Umbilical cord (tissue), 2 donors: ENCODE measurements around the gene KLF1. TPM values are rescaled to one million over a fixed set of nuclear protein-coding genes. Genes with fewer than 3 reads are reported as not detected.
"Not testable (repeated sequence)": the region's sequence is repeated elsewhere in the genome, so short reads cannot be mapped to it uniquely, and the experiment has no call there.

Experiments
- DNase-seq: peaks from one replicate; pipeline ENCODE4 v3.0.0-alpha.2; 2015; ENCODE audit warnings: low spot score
- total RNA-seq: library from RNA; depleted of rRNA; stranded (reverse); fragments of >200 nt; gene quantifications from one replicate; pipeline ENCODE4 v1.2.3, GENCODE V29; 2014; ENCODE audit warnings: low replicate concordance; ENCODE audit not compliant: insufficient read depth

The KLF1 gene
- 3.1 TPM for total RNA-seq

- no peak for DNase-seq
Observed at GRCh38 chr19:12886969-12887747, at the start of gene KLF1. KLF1 (minus strand) TSS chr19:12887201; CDS start chr19:12887140, 61 bp downstream.

DNA sequence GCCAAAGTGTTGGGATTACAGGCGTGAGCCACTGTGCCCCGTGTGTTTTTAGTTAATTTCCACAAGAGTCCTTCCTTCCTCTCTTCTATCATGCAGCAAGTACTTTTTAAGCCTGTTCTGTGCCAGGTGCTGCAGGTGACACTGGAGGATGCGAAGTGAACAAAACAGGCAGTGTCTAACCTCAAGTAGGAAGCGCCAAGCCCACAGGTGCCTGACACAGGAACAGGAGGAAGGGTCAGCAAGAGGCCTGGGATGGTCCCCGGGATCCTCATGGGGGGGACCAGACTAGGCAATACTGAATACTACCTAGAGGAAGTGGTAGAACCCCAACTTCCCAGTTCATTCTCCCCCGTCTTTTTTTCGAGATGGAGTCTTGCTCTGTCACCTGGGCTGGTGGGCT lies 49.6 kb upstream of the KLF1 start:
- no peak for DNase-seq

DNA sequence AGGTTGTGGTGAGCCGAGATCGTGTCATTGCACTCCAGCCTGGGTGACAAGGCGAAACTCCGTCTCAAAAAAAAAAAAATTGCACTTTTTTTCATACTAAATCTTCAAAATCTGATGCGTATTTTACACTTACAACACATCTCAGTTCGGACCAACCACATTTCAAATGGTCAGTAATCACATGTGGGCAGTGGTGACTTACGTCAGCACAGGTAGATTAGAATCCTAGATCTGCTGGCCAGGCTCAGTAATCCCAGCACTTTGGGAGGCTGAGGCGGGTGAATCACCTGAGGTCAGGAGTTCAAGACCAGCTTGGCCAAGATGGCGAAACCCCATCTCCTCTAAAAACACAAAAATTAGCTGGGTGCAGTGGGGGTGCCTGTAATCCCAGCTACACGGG lies 48.1 kb upstream of the KLF1 start:
- no peak for DNase-seq

DNA sequence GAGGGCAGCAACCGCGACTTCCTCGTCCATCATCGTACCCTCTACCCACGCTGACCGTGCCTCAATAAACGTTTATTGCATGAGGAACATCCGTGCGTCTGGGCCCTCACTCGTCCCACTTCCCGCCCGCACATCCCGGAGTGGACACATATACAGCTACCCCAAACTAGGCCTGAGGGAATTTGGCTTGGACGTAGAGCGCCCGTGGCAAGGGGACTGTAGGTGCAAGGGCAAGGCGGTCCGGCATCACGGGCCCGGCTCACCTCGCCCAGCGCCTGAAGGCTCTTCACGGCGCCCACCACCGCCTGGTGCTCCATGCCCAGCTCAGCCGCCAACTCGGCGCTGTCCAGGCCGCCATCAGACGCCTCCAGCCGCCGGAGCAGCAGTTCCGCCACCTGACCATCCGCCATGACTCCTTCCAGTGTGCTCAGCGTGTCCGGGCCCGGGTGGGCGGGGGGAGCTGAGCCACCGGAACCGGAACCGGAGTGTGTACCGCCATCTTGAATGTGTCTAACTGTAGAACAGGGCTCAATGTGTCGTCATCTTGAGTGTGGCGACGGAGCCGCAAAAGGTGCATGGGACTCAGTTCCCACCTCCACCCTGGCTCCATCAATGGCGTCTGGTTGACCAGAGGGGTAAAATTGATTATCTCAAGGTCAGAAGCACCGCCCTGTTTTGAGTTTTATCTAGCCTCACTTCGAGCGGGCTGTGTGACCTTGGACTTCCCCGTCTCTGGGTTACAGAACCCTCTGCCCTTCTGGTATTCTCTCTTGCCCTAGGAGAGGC lies 46.5 kb upstream of the KLF1 start, which contains the start of gene FARSA:
TSS of gene FARSA (minus strand) at position 425 of the 786 bp plus-strand sequence. CDS start at position 410, 15 bp downstream.
- peak; percentile 96 for DNase-seq

DNA sequence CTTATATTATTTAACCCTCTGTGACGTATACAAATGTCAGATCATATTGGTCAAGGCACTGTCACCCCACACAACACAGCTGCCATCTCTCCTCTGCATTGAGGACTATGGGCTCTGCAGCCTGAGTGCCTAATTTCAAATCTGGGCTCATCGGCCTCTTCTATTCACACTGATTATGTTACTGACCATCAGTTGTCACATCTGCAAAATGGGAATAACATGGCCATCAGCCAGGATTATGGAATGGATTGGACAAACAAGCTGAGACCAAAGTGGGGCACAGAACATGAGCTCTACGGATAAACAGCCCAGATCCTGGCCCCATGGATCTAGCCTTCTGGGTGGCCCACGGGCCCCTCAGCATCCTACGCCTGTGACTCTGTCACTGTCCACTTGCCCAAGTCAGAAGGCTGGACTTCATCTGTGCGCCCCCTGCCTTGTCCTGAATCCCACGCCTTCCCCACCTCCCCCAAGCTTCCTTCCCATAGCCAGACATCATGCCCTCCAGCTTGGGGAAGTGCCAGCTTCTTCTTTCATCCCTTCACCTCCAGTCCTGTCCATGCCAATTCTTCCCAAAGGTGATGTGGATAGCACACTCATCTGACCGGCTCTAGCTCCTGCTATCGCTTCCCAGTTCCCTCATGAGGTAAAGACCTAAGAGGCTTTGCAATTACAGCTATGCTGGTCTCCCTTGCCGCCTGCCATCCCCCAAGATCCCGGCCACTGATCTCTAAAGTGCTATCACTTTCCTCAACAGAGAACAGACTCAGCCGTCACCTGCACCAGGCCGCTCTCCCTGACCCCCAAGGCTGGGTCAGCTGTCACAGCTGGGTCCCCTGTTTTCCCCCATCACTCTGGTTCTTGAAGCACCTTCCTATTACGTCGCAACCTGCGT lies 45.6 kb upstream of the KLF1 start:
- DNase-seq, result no peak

- no peak for DNase-seq
Observed at GRCh38 chr19:12930002-12930645, 43.1 kb upstream of the KLF1 start.

DNA sequence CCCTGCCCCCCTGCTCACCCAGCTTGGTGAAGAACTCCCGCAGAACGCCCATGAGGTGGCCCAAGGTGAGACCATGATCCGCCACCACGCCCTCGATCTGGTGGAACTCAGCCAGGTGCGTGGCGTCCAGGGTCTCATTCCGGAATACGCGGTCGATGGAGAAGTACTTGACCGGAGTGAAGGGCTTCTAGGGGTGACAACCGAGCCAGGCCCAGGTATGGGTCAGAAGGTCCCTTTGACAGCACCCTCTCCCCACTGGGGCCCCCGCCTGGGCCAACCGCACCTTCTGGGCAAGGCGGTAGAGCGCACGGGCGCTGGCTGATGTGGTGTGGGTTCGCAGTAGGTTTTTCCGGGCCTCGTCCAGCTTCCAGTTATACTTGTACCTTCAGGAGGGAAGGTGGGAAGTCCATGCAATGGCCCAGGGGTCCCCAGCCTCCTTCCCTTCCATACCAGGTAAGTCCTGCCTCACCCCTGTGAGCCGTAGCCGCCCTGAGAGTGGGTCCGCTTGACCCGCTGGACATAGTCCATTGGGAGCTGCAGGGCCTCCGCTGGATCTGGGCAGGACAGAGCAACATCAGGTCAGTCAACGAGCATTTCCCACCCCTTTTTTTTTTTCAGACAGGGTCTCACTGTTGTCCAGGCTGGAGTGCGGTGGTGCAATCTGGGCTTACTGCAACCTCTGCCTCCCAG lies 37.8 kb upstream of the KLF1 start:
- no peak for DNase-seq

- DNase-seq, result no peak
Observed at GRCh38 chr19:12922959-12923358, 36.0 kb upstream of the KLF1 start.

DNA sequence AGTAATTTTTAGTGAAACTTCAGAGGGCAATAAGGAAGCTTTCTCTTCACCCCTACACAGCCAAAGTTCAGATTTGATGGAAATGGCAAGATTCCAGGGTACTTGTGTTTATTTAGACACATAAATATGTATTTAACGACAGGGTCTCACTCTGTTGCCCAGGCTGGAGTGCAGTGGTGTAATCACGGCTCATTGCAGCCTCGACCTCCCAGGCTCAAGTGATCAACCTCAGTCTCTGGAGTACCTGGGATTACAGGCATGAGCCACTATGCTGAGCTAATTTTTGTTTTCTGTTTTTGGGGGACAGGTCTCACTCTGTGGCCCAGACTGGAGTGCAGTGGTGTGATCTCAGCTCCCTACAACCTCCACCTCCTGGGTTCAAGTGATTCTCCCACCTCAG lies 34.0 kb upstream of the KLF1 start:
- no peak for DNase-seq

DNA sequence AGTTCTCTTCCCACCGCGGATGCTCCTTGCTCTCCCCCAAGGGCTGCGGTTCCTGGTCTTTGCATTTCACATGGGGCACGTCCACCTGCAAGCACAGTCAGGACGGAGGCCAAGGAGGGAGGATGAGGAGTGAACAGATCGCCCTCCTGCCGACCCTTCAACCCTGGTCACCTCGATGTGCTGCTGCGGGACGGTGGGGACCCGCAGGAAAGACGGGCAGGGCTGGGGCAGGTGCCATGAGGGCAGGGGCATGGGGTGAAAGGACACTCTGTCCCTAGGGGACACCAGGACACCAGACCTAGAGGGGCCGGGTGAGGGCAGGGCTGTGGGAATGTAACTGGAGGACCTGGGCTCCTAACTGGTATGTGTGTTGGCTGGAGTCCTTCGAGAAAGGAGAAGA lies 31.3 kb upstream of the KLF1 start:
- DNase-seq, result no peak

GRCh38 chr19:12915860-12916259 lies 28.9 kb upstream of the KLF1 start:
- not testable (repeated sequence) for DNase-seq

GRCh38 chr19:12913851-12914690 lies 27.1 kb upstream of the KLF1 start:
- DNase-seq, result no peak

GRCh38 chr19:12913011-12913561 lies 26.1 kb upstream of the KLF1 start:
- peak; percentile 87 for DNase-seq

GRCh38 chr19:12912571-12912970 lies 25.6 kb upstream of the KLF1 start:
- DNase-seq, result no peak

GRCh38 chr19:12907166-12907565 lies 20.2 kb upstream of the KLF1 start:
- no peak for DNase-seq

- no peak for DNase-seq
Observed at GRCh38 chr19:12899891-12900518, 13.0 kb upstream of the KLF1 start.

- DNase-seq, result no peak
Observed at GRCh38 chr19:12896460-12896859, 9.5 kb upstream of the KLF1 start.

- no peak for DNase-seq
Observed at GRCh38 chr19:12893582-12893981, 6.6 kb upstream of the KLF1 start.

DNA sequence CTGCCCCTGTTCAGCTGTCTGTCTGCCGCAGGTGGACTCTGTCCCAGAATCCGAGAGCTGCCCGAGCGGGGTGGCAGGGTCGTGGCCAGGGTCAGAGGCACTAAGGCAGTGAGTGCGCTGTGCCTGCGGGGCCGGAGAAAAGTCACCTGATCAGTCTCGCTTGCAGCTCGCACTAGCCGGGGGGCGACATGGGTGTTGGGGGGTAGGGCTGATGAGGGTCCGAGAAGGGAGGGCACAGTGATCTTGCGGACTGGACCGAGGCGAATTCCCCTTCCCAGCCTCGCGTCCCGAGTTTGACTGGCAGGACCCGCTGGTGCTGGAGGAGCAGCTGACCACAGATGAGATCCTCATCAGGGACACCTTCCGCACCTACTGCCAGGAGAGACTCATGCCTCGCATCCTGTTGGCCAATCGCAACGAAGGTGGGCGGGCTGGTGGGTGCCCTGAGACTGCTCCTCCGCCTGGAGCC lies 4.6 kb upstream of the KLF1 start:
- no peak for DNase-seq
